HUES48 (cell line): Measurements from ENCODE around the gene PLXDC2.

ENCODE experiments used
- H3K27ac ChIP-seq: one replicate; pipeline ENCODE4 v1.7.0; 2013; ENCODE audit warnings: low read depth, low read length, inconsistent platforms
- H3K27me3 ChIP-seq: 2 replicates; pipeline ENCODE4 v1.6.1; 2013; ENCODE audit warnings: mild to moderate bottlenecking, low read length; ENCODE audit not compliant: control insufficient read depth, insufficient read depth
- H3K36me3 ChIP-seq: 2 replicates; pipeline ENCODE4 v1.6.1; 2013; ENCODE audit warnings: low read length; ENCODE audit not compliant: control insufficient read depth, insufficient read depth
- H3K4me1 ChIP-seq: 2 replicates; pipeline ENCODE4 v1.6.1; 2013; ENCODE audit warnings: mild to moderate bottlenecking, low read length; ENCODE audit not compliant: control insufficient read depth, insufficient read depth
- H3K4me3 ChIP-seq: 2 replicates; pipeline ENCODE4 v1.5.1; 2013; ENCODE audit warnings: mild to moderate bottlenecking, low read depth, low read length
- H3K9ac ChIP-seq: 2 replicates; pipeline ENCODE4 v1.6.1; 2013; ENCODE audit warnings: mild to moderate bottlenecking, low read depth, low read length, moderate library complexity
- H3K9me3 ChIP-seq: 2 replicates; pipeline ENCODE4 v1.6.1; 2013; ENCODE audit warnings: low read length; ENCODE audit not compliant: control insufficient read depth, insufficient read depth

PLXDC2 gene

GRCh38 chr10:19860107-19860506, 43.9 kb downstream of the PLXDC2 start:
- Histone ChIP-seq H3K27ac (no peak overlapping the region), H3K9me3 (no peaks in the 10 kb centered on the region), H3K36me3 (no peaks in the 10 kb centered on the region), H3K4me3 (no peak overlapping the region), H3K27me3 (no peaks in the 10 kb centered on the region), H3K9ac (no peak overlapping the region), H3K4me1 (no peaks in the 10 kb centered on the region)

GRCh38 chr10:19862811-19863515, 46.7 kb downstream of the PLXDC2 start:
- no peak overlapping the region for H3K4me3 ChIP-seq
- H3K9ac ChIP-seq = no peak overlapping the region
- no peaks in the 10 kb centered on the region for H3K27me3 ChIP-seq
- H3K36me3 ChIP-seq = no peaks in the 10 kb centered on the region
- H3K27ac ChIP-seq = no peak overlapping the region
- no peaks in the 10 kb centered on the region for H3K4me1 ChIP-seq
- no peaks in the 10 kb centered on the region for H3K9me3 ChIP-seq

GRCh38 chr10:19865676-19866075, 49.4 kb downstream of the PLXDC2 start:
- H3K9me3 ChIP-seq = no peaks in the 10 kb centered on the region
- no peaks in the 10 kb centered on the region for H3K27me3 ChIP-seq
- no peak overlapping the region for H3K9ac ChIP-seq
- no peaks in the 10 kb centered on the region for H3K36me3 ChIP-seq
- no peak overlapping the region for H3K4me3 ChIP-seq
- no peak overlapping the region for H3K27ac ChIP-seq
- no peaks in the 10 kb centered on the region for H3K4me1 ChIP-seq

- no peak overlapping the region for H3K9ac ChIP-seq
- no peaks in the 10 kb centered on the region for H3K27me3 ChIP-seq
- no peaks in the 10 kb centered on the region for H3K4me1 ChIP-seq
- no peak overlapping the region for H3K27ac ChIP-seq
- H3K9me3 ChIP-seq = no peaks in the 10 kb centered on the region
- H3K4me3 ChIP-seq = no peak overlapping the region
- no peaks in the 10 kb centered on the region for H3K36me3 ChIP-seq
These were observed 53.1 kb downstream of the PLXDC2 start for GRCh38 chr10:19869370-19869769.

- Histone ChIP-seq H3K27me3 (no peaks in the 10 kb centered on the region), H3K27ac (no peak overlapping the region), H3K4me3 (no peak overlapping the region), H3K9me3 (no peaks in the 10 kb centered on the region), H3K9ac (no peak overlapping the region), H3K4me1 (peaks cover 4% of the 10 kb centered on the region; the same call in 1 of the 2 replicates), H3K36me3 (no peaks in the 10 kb centered on the region)
These were observed 56.5 kb downstream of the PLXDC2 start for GRCh38 chr10:19872504-19873271.

GRCh38 chr10:19874190-19874589, 58.0 kb downstream of the PLXDC2 start:
- Histone ChIP-seq H3K36me3 (no peaks in the 10 kb centered on the region), H3K4me3 (no peak overlapping the region), H3K9ac (no peak overlapping the region), H3K4me1 (peaks cover 4% of the 10 kb centered on the region; the same call in 1 of the 2 replicates), H3K9me3 (no peaks in the 10 kb centered on the region), H3K27ac (no peak overlapping the region), H3K27me3 (no peaks in the 10 kb centered on the region)

GRCh38 chr10:19874791-19875190, 58.6 kb downstream of the PLXDC2 start:
- H3K4me1 ChIP-seq = peaks cover 4% of the 10 kb centered on the region; the same call in 1 of the 2 replicates
- no peak overlapping the region for H3K27ac ChIP-seq
- no peaks in the 10 kb centered on the region for H3K9me3 ChIP-seq
- H3K36me3 ChIP-seq = no peaks in the 10 kb centered on the region
- H3K4me3 ChIP-seq = no peak overlapping the region
- no peak overlapping the region for H3K9ac ChIP-seq
- no peaks in the 10 kb centered on the region for H3K27me3 ChIP-seq

GRCh38 chr10:19876570-19876969, 60.3 kb downstream of the PLXDC2 start:
- Histone ChIP-seq H3K27ac (no peak overlapping the region), H3K36me3 (no peaks in the 10 kb centered on the region), H3K4me1 (peaks cover 4% of the 10 kb centered on the region; the same call in 1 of the 2 replicates), H3K4me3 (no peak overlapping the region), H3K9me3 (no peaks in the 10 kb centered on the region), H3K27me3 (no peaks in the 10 kb centered on the region), H3K9ac (no peak overlapping the region)

GRCh38 chr10:19877466-19878255, 61.4 kb downstream of the PLXDC2 start:
- Histone ChIP-seq H3K4me1 (peaks cover 4% of the 10 kb centered on the region; the same call in 1 of the 2 replicates), H3K27me3 (no peaks in the 10 kb centered on the region)

GRCh38 chr10:19882621-19883020, 66.4 kb downstream of the PLXDC2 start:
- H3K4me1 ChIP-seq = no peaks in the 10 kb centered on the region
- H3K4me3 ChIP-seq = no peak overlapping the region
- no peak overlapping the region for H3K27ac ChIP-seq
- H3K9me3 ChIP-seq = no peaks in the 10 kb centered on the region
- no peaks in the 10 kb centered on the region for H3K27me3 ChIP-seq
- no peak overlapping the region for H3K9ac ChIP-seq
- H3K36me3 ChIP-seq = no peaks in the 10 kb centered on the region

More at GRCh38 chr10:19877466-19878255, 61.4 kb downstream of the PLXDC2 start:
- H3K9ac ChIP-seq = no peak overlapping the region
- no peaks in the 10 kb centered on the region for H3K36me3 ChIP-seq
- no peak overlapping the region for H3K4me3 ChIP-seq
- H3K27ac ChIP-seq = no peak overlapping the region
- no peaks in the 10 kb centered on the region for H3K9me3 ChIP-seq
